ENCODE data around the gene SLX9.

Gene SLX9

GRCh38 chr21:44992608-44993031 is 52.8 kb downstream of the SLX9 start:
- DNase-seq = peak; percentile 15

GRCh38 chr21:44993321-44994046 is 53.7 kb downstream of the SLX9 start:
- peak; percentile 41 for DNase-seq

GRCh38 chr21:44994047-44994694 is 54.3 kb downstream of the SLX9 start:
- peak; percentile 84 for DNase-seq

- DNase-seq = peak; percentile 73
These were observed 55.0 kb downstream of the SLX9 start for GRCh38 chr21:44994695-44995342.

- peak; percentile 28 for DNase-seq
These were observed 55.6 kb downstream of the SLX9 start for GRCh38 chr21:44995343-44995941.

- DNase-seq = no peak
These were observed 56.3 kb downstream of the SLX9 start for GRCh38 chr21:44996096-44996495.

- peak; percentile 30 for DNase-seq
These were observed 56.7 kb downstream of the SLX9 start for GRCh38 chr21:44996501-44996921.

- DNase-seq = peak; percentile 25
These were observed 57.4 kb downstream of the SLX9 start for GRCh38 chr21:44996983-44997936.

- peak; percentile 19 for DNase-seq
These were observed 58.3 kb downstream of the SLX9 start for GRCh38 chr21:44998086-44998620.

- DNase-seq = peak; percentile 18
These were observed 59.0 kb downstream of the SLX9 start for GRCh38 chr21:44998621-44999427.

- DNase-seq = peak; percentile 19
These were observed 59.7 kb downstream of the SLX9 start for GRCh38 chr21:44999428-44999971.

- DNase-seq = peak; percentile 34
These were observed 60.3 kb downstream of the SLX9 start for GRCh38 chr21:44999972-45000636.

GRCh38 chr21:45000637-45001133 is 60.9 kb downstream of the SLX9 start:
- peak; percentile 47 for DNase-seq

GRCh38 chr21:45001134-45002095 is 61.6 kb downstream of the SLX9 start:
- DNase-seq = peak; percentile 66

GRCh38 chr21:45002381-45003204 is 62.8 kb downstream of the SLX9 start:
- DNase-seq = peak; percentile 25

- DNase-seq = peak; percentile 29
These were observed 63.7 kb downstream of the SLX9 start for GRCh38 chr21:45003331-45004058.

- no peak for DNase-seq
These were observed 64.2 kb downstream of the SLX9 start for GRCh38 chr21:45004059-45004422.
